Liver (tissue), 3 donors: Measurements from ENCODE around the gene HOXA5.

Source experiments
- CTCF ChIP-seq: fragments of 150-350 bp; IDR thresholded peaks from 2 replicates; pipeline ENCODE4 v1.5.1; 2017; ENCODE audit warnings: improper control_type of control experiment, low read depth, low read length; ENCODE audit not compliant: missing input control
- FOXA2 ChIP-seq: IDR thresholded peaks from 2 replicates; pipeline ENCODE4 v1.6.1; 2016; ENCODE audit warnings: antibody characterized with exemption
- HNF4A ChIP-seq, 2 donors: conservative IDR thresholded peaks; 2 replicates each; pipeline ENCODE4 v1.6.1; 2016; ENCODE audit warnings: antibody characterized with exemption in 2 of 2, mild to moderate bottlenecking in 2 of 2
- MAX ChIP-seq: IDR thresholded peaks from 2 replicates; pipeline ENCODE4 v1.6.1; 2016; ENCODE audit warnings: antibody characterized with exemption
- RAD21 ChIP-seq, 2 donors: IDR thresholded peaks; 2 replicates each; pipeline ENCODE4 v1.6.1; 2016; ENCODE audit warnings: antibody characterized with exemption in 2 of 2, mild to moderate bottlenecking in 2 of 2
- REST ChIP-seq: IDR thresholded peaks from 2 replicates; pipeline ENCODE4 v1.6.1; 2016; ENCODE audit warnings: antibody characterized with exemption, mild to moderate bottlenecking
- RXRA ChIP-seq, 2 donors: IDR thresholded peaks; 2 replicates each; pipeline ENCODE4 v1.6.1; 2017 to 2018; ENCODE audit warnings: antibody characterized with exemption in 2 of 2, mild to moderate bottlenecking in 1 of 2
- TAF1 ChIP-seq: conservative IDR thresholded peaks from 2 replicates; pipeline ENCODE4 v1.6.1; 2016; ENCODE audit warnings: antibody characterized with exemption, mild to moderate bottlenecking
- YY1 ChIP-seq: IDR thresholded peaks from 2 replicates; pipeline ENCODE4 v1.6.1; 2016; ENCODE audit warnings: antibody characterized with exemption, mild to moderate bottlenecking
- ZBTB33 ChIP-seq: IDR thresholded peaks from 2 replicates; pipeline ENCODE4 v1.6.1; 2016; ENCODE audit warnings: antibody characterized with exemption
- donor health status: healthy.
- donor health status: healthy.

GRCh38 chr7:27128776-27129728, 14.4 kb downstream of the HOXA5 start:
- TF ChIP-seq REST: no peak
- TF ChIP-seq RAD21 (IDR thresholded peaks at IDR 0.05): no peak
- TF ChIP-seq MAX: no peak
- no peak for TF ChIP-seq TAF1
- TF ChIP-seq CTCF: no peak
- no peak for TF ChIP-seq ZBTB33
- TF ChIP-seq YY1: no peak
- no peak for TF ChIP-seq HNF4A (conservative IDR thresholded peaks at IDR 0.05)
- no peak for TF ChIP-seq FOXA2
- TF ChIP-seq RXRA (IDR thresholded peaks at IDR 0.05): no peak
